Epithelial cell of proximal tubule (primary cell): ENCODE results near the gene TRABD2A. TPM values are rescaled to one million over a fixed set of nuclear protein-coding genes. Genes with fewer than 3 reads are reported as not detected.
"Not testable (repeated sequence)": the region's sequence is repeated elsewhere in the genome, so short reads cannot be mapped to it uniquely, and the experiment has no call there.

ENCODE experiments used
- DNase-seq: peaks from one replicate; pipeline ENCODE4 v3.0.0-alpha.2; 2011; ENCODE audit warnings: low read depth
- H3K4me3 ChIP-seq: 2 replicates; pipeline ENCODE4 v1.5.1; 2011; ENCODE audit warnings: low read depth, mild to moderate bottlenecking, low read length
- total RNA-seq: library from RNA; depleted of rRNA; stranded (reverse); fragments of >200 nt; gene quantifications from 2 replicates; pipeline ENCODE4 v1.2.3, GENCODE V29; 2015
- TF ChIP-seq, protein P1 (sequence below): conservative IDR thresholded peaks from 2 replicates; pipeline ENCODE4 v1.5.1; 2012; ENCODE audit warnings: low read depth, mild to moderate bottlenecking, low read length

Gene TRABD2A
- total RNA-seq, 1 donor from 2014 or later, result 0.58 TPM

DNA sequence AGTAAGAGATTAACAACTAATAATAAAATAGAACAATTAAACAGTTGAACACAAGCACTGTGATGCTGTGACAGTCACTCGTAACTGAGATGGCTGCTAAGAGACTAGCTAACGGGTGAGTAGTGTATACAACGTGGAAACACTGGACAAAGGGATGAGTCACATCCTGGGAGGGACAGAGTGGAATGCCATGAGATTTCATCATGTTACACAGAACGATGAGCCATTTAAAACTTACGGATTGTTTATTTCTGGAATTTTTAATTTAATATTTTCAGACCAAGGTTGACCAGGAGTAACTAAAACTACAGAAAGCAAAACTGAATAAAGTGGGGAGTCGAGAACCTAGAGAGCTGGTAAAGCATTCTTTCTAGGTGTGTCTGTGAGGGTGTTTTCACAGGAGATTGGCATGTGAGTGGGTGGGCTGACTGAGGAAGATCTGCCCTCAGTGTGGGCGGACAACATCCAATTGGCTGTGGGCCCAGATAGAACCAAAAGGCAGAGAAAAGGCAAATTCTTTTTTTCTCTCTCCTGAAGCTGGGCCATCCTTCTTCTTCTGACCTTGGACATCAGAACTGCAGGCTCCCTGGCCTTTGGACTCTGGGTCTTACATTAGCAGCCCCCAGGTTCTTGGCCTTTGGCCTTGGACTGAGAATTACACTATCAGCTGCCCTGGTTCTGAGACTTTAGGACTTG lies 39.1 kb upstream of the TRABD2A start:
- TF ChIP-seq, protein P1, sequence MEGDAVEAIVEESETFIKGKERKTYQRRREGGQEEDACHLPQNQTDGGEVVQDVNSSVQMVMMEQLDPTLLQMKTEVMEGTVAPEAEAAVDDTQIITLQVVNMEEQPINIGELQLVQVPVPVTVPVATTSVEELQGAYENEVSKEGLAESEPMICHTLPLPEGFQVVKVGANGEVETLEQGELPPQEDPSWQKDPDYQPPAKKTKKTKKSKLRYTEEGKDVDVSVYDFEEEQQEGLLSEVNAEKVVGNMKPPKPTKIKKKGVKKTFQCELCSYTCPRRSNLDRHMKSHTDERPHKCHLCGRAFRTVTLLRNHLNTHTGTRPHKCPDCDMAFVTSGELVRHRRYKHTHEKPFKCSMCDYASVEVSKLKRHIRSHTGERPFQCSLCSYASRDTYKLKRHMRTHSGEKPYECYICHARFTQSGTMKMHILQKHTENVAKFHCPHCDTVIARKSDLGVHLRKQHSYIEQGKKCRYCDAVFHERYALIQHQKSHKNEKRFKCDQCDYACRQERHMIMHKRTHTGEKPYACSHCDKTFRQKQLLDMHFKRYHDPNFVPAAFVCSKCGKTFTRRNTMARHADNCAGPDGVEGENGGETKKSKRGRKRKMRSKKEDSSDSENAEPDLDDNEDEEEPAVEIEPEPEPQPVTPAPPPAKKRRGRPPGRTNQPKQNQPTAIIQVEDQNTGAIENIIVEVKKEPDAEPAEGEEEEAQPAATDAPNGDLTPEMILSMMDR, result no peak
- DNase-seq, result peak; percentile 95
- H3K4me3 ChIP-seq, result peak overlapping the region; percentile 25

DNA sequence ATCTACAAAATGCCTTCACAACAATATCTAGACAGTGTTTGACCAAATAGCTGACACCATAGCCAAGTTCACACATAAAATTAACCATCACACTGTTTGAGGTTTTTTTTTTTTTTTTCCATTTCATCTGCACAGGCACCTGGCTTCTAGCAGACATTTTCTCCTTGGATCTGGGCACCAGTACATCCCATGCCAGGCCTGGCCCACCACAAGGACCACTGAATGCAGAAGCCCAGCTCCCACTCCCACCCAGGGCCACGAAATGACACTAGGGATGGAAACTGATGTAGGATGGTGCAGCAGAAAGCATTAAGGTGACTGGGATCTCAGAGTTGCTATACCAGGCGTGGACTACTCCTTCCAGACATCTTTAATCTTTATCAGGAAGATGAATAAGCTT lies 37.5 kb upstream of the TRABD2A start:
- H3K4me3 ChIP-seq, result no peak overlapping the region
- no peak for DNase-seq
- TF ChIP-seq, protein P1, result no peak

DNA sequence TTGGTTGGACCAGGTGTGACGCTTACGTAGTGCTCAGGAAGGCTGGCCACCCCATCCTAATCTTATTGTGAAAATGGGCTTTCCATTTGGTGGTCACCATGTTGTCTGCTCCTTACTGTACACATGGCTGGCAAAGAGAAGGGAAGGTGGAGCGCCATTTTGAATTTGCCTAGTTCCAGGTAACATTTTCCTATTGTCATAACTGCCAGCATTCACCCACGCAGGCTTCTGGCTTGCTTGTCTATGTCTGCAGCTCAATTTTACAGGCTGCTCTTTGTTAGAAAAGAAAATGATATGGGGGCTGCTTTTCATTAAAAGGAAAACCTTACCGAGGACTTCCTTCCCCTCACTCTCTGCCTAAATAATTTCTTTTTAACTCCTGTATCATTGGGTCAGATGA lies 36.9 kb upstream of the TRABD2A start:
- not testable (repeated sequence) for DNase-seq, H3K4me3 ChIP-seq

DNA sequence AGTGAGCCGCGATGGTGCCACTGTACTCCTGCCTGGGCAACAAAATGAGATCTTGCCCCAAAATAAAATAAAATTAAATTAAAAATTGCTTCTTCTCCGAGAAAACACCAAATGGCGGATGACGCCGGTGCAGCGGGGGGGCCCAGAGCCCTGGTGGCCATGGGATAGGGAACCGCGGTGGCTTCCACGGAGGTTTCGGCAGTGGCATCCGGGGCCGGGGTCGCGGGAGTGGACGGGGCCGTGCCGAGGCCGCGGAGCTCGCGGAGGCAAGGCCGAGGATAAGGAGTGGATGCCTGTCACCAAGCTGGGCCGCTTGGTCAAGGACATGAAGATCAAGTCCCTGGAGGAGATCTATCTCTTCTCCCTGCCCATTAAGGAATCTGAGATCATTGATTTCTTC lies 34.8 kb upstream of the TRABD2A start:
- DNase-seq, H3K4me3 ChIP-seq: not testable (repeated sequence)

DNA sequence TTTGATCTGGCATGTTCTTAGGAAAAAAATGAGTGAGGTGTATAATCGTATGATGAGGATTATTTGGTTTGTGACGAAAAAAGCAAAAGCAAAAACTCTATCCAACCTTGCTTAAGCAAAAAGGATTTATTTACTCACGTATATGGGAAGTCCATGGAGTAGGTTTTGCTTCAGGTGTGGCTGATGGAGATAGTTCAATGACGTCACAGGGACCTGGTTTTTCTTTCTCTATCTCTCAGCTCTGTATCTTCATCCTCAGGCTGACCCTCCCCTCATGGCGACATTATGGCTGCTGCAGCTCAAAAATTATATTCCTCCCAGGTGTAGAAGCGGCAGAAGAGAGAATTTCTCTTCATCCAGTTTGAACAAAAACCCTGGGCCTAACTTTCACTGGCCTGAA lies 33.5 kb upstream of the TRABD2A start:
- TF ChIP-seq, protein P1, result no peak
- H3K4me3 ChIP-seq, result no peak overlapping the region
- no peak for DNase-seq

DNA sequence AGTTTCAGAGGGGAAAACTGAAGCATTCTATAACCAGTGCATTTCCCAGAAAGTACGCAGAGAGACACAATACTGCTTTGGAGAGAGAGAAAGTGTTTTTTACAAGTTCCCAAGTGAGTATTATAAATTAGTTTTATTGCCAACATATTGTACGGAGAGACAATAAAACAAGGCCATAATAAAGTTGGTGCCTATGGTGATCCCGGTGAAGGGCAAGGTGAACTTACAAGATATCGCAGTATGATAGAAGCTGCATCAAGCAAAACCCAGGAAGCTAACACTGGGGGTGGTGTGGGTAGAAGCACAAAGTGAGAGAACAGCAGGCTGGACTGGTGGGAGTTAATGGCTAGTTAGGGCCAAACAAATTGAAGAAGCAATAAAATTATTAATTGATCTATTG lies 32.1 kb upstream of the TRABD2A start:
- no peak overlapping the region for H3K4me3 ChIP-seq
- DNase-seq, result no peak
- TF ChIP-seq, protein P1, result no peak

DNA sequence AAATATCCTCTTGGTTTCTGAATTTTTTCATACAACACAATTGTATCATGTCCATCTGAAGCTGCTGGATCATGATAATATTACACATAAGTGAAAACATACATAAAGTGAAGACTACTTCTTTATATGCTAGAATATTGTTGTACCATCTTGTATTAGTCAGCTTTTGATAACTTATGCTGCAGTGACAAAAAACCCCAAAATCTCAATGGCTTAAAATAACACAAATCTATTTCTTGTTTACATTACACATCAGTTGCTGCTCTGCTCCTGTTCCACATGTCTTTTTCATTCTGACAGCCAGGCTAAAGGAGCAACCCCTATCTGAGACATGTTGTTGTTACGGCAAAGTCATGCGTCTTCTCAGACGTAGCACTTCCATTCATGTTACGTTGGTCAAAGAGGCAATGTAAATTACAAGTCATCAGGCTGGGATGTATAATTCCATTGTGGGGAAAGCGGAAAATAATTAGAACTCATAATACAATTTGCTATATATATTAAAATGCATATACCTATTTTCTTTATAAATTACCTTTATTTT lies 30.3 kb upstream of the TRABD2A start:
- H3K4me3 ChIP-seq, result no peak overlapping the region
- TF ChIP-seq, protein P1, result no peak
- DNase-seq, result no peak

DNA sequence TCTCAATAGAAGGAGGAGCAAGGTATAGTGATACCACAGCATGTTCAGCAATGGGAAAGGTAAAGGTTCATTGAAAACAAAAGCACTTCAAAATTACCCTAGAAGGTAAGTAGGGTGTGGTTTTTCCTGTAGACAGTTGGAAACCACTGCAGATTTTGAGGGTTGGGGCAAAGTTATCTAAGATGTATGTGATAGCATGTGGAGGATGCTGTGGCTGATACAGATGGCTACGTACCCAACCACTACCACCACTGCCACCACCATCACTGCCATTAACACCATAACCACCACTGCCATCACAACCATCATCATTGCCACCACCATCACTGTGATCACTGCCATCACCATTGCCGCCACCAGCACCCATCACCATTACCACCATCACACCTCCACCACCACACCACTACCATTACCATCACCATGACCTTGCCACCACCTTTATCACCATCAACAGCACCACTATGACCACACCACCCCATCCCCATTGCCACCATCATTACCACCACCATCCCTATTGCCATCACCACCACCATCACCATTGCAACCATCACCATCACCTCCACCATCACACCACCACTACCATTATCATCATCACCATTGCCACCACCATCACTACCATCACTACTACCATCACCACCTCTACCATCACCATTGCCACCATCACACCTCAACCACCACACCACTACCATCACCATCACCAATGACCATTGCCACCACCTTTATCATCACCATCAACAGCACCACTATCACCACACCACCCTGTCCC lies 28.2 kb upstream of the TRABD2A start:
- no peak overlapping the region for H3K4me3 ChIP-seq
- TF ChIP-seq, protein P1, result no peak
- no peak for DNase-seq
